ENCODE measurements around the gene DNAJC16. TPM values are rescaled to one million over a fixed set of nuclear protein-coding genes. Genes with fewer than 3 reads are reported as not detected.

DNAJC16 gene
- total RNA-seq, 4 donors from 2014 or later, result 20.0 to 43.1 (median 22.6) TPM

DNA sequence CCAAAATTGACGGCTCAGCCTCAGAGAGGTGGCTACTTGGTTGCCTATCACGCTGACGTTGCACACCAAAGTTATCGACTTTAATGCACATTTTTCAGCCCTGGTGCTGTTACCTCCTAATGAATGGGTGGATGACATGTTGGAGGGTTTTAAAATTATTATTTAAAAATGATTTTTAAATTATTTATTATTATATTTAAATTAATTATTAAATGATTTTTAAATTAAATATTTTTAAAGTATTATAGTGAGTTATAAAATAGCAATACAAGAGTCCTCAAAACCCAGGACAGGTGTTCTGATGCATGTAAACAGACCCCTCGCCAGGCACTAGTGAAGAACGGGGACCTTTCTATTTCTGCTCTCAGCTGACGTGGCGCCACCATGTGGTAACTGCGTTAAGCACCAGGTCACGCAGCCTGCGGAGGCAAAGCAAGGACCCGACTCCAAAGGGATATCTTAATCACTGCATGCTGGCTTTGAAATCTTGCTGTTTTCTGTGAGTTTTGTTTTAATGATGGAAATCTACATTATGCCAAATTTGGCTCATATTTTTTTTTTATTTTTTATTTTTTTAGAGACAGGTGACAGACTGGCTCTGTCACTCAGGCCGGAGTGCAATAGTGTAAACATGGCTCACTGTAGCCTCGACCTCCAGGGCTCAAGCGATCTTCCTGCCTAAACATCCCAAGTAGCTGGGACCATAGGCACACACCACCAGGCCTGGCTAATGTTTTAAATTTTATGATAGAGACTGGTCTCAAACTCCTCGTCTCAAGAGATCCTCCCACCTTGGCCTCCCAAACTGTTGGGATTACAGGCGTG, 25.2 kb upstream of the DNAJC16 start:
- no peaks in the 10 kb centered on the region for H3K27me3 ChIP-seq
- H3K9me3 ChIP-seq, result no peaks in the 10 kb centered on the region
- peaks cover 0 to 17% of the 10 kb centered on the region in 2 donors for H3K36me3 ChIP-seq
- ATAC-seq, result peak in 1 of 2 donors; percentile 66
- H3K27ac ChIP-seq, result no peak overlapping the region
- no peak for DNase-seq
- in situ Hi-C loops (cut with MboI; ENCODE audit: low sequenced_read_pairs in 4 of 4), result no loop called here
- intact Hi-C loops (cut with DNase I; ENCODE audit: low total_unique reads), result no loop called here
- no peak for TF ChIP-seq POLR2A (IDR thresholded peaks at IDR 0.05)
- TF ChIP-seq, protein P1, sequence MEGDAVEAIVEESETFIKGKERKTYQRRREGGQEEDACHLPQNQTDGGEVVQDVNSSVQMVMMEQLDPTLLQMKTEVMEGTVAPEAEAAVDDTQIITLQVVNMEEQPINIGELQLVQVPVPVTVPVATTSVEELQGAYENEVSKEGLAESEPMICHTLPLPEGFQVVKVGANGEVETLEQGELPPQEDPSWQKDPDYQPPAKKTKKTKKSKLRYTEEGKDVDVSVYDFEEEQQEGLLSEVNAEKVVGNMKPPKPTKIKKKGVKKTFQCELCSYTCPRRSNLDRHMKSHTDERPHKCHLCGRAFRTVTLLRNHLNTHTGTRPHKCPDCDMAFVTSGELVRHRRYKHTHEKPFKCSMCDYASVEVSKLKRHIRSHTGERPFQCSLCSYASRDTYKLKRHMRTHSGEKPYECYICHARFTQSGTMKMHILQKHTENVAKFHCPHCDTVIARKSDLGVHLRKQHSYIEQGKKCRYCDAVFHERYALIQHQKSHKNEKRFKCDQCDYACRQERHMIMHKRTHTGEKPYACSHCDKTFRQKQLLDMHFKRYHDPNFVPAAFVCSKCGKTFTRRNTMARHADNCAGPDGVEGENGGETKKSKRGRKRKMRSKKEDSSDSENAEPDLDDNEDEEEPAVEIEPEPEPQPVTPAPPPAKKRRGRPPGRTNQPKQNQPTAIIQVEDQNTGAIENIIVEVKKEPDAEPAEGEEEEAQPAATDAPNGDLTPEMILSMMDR (IDR thresholded peaks at IDR 0.05 in 4 of 5, conservative IDR thresholded peaks at IDR 0.05 in 1 of 5), result peak; percentile 15 to 69 (median 34)
- H3K4me1 ChIP-seq, result peaks cover 0 to 7% of the 10 kb centered on the region in 2 donors
- H3K4me3 ChIP-seq, result no peak overlapping the region

GRCh38 chr1:15504436-15504835, 22.2 kb upstream of the DNAJC16 start:
- no peak overlapping the region for H3K4me3 ChIP-seq
- H3K9me3 ChIP-seq, result no peaks in the 10 kb centered on the region
- ATAC-seq (no peak), DNase-seq (no peak)
- in situ Hi-C loops (cut with MboI; ENCODE audit: low sequenced_read_pairs in 4 of 4), result no loop called here
- no peaks in the 10 kb centered on the region for H3K27me3 ChIP-seq
- intact Hi-C loops (cut with DNase I; ENCODE audit: low total_unique reads), result no loop called here
- TF ChIP-seq POLR2A (IDR thresholded peaks at IDR 0.05), result no peak
- TF ChIP-seq, protein P1 (IDR thresholded peaks at IDR 0.05 in 4 of 5, conservative IDR thresholded peaks at IDR 0.05 in 1 of 5), result no peak
- peaks cover 0 to 7% of the 10 kb centered on the region in 2 donors for H3K4me1 ChIP-seq
- no peak overlapping the region for H3K27ac ChIP-seq
- peaks cover 0 to 18% of the 10 kb centered on the region in 2 donors for H3K36me3 ChIP-seq

DNA sequence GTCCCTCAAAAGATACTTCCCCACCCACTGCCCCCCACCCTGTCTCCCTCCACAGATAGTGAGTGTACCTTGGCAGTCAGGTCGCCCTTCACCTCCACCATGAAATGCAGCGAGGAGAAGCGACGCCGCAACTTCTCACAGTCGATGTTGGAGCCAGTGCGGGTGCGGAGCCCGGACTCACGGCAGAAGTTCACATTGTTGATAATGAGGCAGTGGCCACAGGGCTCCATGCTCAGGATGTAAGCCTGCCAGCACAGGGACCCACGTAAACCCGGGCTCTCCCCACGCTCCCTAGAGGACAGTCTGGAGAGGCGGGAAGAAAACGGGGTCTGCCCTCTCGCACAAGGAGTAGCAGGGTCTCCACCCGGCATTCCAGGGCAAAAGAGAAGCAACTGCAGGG, 19.8 kb upstream of the DNAJC16 start:
- in situ Hi-C loops (cut with MboI; ENCODE audit: low sequenced_read_pairs in 4 of 4), result no loop called here
- H3K36me3 ChIP-seq, result peaks cover 0 to 18% of the 10 kb centered on the region in 2 donors

DNA sequence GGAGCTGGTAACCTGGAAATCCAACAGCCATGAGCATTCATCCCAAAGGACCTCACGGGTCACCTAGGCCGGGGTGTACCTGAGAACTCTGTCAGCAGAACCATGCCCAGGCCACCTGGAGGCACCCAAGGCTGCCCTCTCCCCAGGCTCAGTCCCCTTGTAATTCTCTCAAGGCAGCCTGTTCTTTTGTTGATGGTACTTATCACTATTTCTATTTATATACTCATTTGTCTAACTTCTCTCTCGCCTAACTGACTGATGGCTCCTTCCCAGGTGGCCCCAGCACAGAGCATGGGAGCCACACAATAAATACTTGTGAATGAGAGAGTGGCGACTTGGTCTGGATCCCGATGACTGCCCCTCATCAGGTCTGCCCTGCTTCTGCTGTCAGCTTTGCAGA, 19.4 kb upstream of the DNAJC16 start:
- Histone ChIP-seq H3K36me3 (peaks cover 0 to 18% of the 10 kb centered on the region in 2 donors), H3K9me3 (no peaks in the 10 kb centered on the region), H3K27ac (no peak overlapping the region), H3K4me1 (peaks cover 0 to 7% of the 10 kb centered on the region in 2 donors), H3K27me3 (no peaks in the 10 kb centered on the region), H3K4me3 (no peak overlapping the region)
- in situ Hi-C loops (cut with MboI; ENCODE audit: low sequenced_read_pairs in 4 of 4) (no loop called here), intact Hi-C loops (cut with DNase I; ENCODE audit: low total_unique reads) (no loop called here)
- DNase-seq (no peak), ATAC-seq (no peak)
- TF ChIP-seq, protein P1 (IDR thresholded peaks at IDR 0.05 in 4 of 5, conservative IDR thresholded peaks at IDR 0.05 in 1 of 5), result no peak
- no peak for TF ChIP-seq POLR2A (IDR thresholded peaks at IDR 0.05)

More for the DNA sequence above, 19.8 kb upstream of the DNAJC16 start:
- ATAC-seq (no peak), DNase-seq (no peak)
- Histone ChIP-seq H3K4me1 (peaks cover 0 to 7% of the 10 kb centered on the region in 2 donors), H3K9me3 (no peaks in the 10 kb centered on the region), H3K27me3 (no peaks in the 10 kb centered on the region), H3K27ac (no peak overlapping the region), H3K4me3 (no peak overlapping the region)
- no peak for TF ChIP-seq POLR2A (IDR thresholded peaks at IDR 0.05)
- TF ChIP-seq, protein P1 (IDR thresholded peaks at IDR 0.05 in 4 of 5, conservative IDR thresholded peaks at IDR 0.05 in 1 of 5), result no peak
- intact Hi-C loops (cut with DNase I; ENCODE audit: low total_unique reads), result no loop called here

All from gastrocnemius medialis (tissue), 4 donors.